OCI-LY3 (cell line): ENCODE results near the gene ZKSCAN1.

Source experiments
- CTCF ChIP-seq: fragments of 200-600, 300-600 bp; sonication (generic); IDR thresholded peaks from 2 replicates; pipeline ENCODE4 v1.5.1; 2014; ENCODE audit warnings: antibody characterized with exemption, low read length, low read depth
- EZH2phosphoT487 ChIP-seq: fragments of 200-600 bp; shearing (Covaris generic); IDR thresholded peaks from 2 replicates; pipeline ENCODE4 v1.6.1; 2018; ENCODE audit warnings: antibody characterized with exemption, mixed run types, low read depth

DNA sequence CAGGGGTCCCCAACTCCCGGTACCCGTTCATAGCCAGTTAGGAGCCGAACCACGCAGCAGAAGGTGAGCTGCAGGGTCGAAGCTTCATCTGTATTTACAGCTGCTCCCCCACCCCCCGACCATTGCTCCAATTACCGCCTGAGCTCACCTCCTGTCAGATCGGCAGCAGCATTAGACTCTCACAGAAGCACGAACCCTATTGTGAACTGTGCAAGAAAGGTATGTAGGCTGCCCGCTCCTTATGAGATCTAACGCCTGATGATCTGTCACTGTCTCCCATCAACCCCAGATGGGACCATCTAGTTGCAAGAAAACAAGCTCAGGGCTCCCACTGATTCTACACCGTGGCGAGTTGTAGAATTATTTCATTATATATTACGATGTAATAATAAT lies 24.9 kb upstream of the ZKSCAN1 start:
- TF ChIP-seq CTCF (no peak), EZH2phosphoT487 (no peak)
